Astrocyte (in vitro differentiated cells and primary cell): Measurements from ENCODE around the gene USP49. TPM values are rescaled to one million over a fixed set of nuclear protein-coding genes. Genes with fewer than 3 reads are reported as not detected.

Experiments used
- DNase-seq: peaks from one replicate; pipeline ENCODE4 v3.0.0-alpha.2; 2010; ENCODE audit warnings: low read depth
- FAIRE-seq: peaks from 2 replicates; lab custom pipeline; 2011; peaks lifted over from hg19 to GRCh38; lab: Jason Lieb, UNC
- H2AFZ ChIP-seq: 2 replicates; pipeline ENCODE4 v1.6.0; 2012; ENCODE audit warnings: low read depth, low read length, inconsistent platforms
- H3K27ac ChIP-seq: 2 replicates; pipeline ENCODE4 v1.5.1; 2011; ENCODE audit warnings: low read depth, low read length, inconsistent platforms
- H3K27me3 ChIP-seq: 2 replicates; pipeline ENCODE4 v1.6.0; 2011; ENCODE audit warnings: low read length, inconsistent platforms; ENCODE audit not compliant: insufficient read depth
- H3K36me3 ChIP-seq: 2 replicates; pipeline ENCODE4 v1.5.1; 2011; ENCODE audit warnings: low read length, inconsistent platforms; ENCODE audit not compliant: insufficient read depth
- H3K4me1 ChIP-seq: 2 replicates; pipeline ENCODE4 v1.5.1; 2011; ENCODE audit warnings: low read length, inconsistent platforms; ENCODE audit not compliant: insufficient read depth
- H3K4me2 ChIP-seq: 2 replicates; pipeline ENCODE4 v1.6.0; 2012; ENCODE audit warnings: low read length, inconsistent platforms
- H3K4me3 ChIP-seq: 2 replicates; pipeline ENCODE4 v1.5.1; 2011; ENCODE audit warnings: low read depth, mild to moderate bottlenecking, low read length, inconsistent platforms; ENCODE audit not compliant: insufficient read depth
- H3K79me2 ChIP-seq: 2 replicates; pipeline ENCODE4 v1.6.0; 2012; ENCODE audit warnings: mild to moderate bottlenecking, low read length, inconsistent platforms; ENCODE audit not compliant: insufficient read depth
- H3K9ac ChIP-seq: 2 replicates; pipeline ENCODE4 v1.6.0; 2012; ENCODE audit warnings: mild to moderate bottlenecking, low read length, inconsistent platforms
- H3K9me3 ChIP-seq: 2 replicates; pipeline ENCODE4 v1.5.1; 2012; ENCODE audit warnings: low read depth, mild to moderate bottlenecking, low read length, inconsistent platforms; ENCODE audit not compliant: insufficient read depth
- H4K20me1 ChIP-seq: 2 replicates; pipeline ENCODE4 v1.6.0; 2012; ENCODE audit warnings: low read length, inconsistent platforms; ENCODE audit not compliant: insufficient read depth
- H3K27ac Mint-ChIP-seq: one replicate; pipeline ENCODE4 v1.8.0; 2021; ENCODE audit warnings: mild to moderate bottlenecking, mixed read lengths; ENCODE audit not compliant: unreplicated experiment
- H3K27me3 Mint-ChIP-seq: one replicate; pipeline ENCODE4 v1.8.0; 2021; ENCODE audit warnings: low read depth, mixed read lengths; ENCODE audit not compliant: unreplicated experiment
- H3K36me3 Mint-ChIP-seq: one replicate; pipeline ENCODE4 v1.8.0; 2021; ENCODE audit warnings: low read depth, mixed read lengths; ENCODE audit not compliant: unreplicated experiment
- H3K4me1 Mint-ChIP-seq: one replicate; pipeline ENCODE4 v1.8.0; 2021; ENCODE audit warnings: low read depth, mixed read lengths; ENCODE audit not compliant: unreplicated experiment
- H3K4me3 Mint-ChIP-seq: one replicate; pipeline ENCODE4 v1.8.0; 2021; ENCODE audit warnings: mild to moderate bottlenecking, moderate library complexity, mixed read lengths; ENCODE audit not compliant: unreplicated experiment
- H3K9me3 Mint-ChIP-seq: one replicate; pipeline ENCODE4 v1.8.0; 2021; ENCODE audit warnings: mild to moderate bottlenecking, mixed read lengths; ENCODE audit not compliant: unreplicated experiment
- CTCF ChIP-seq: IDR thresholded peaks from 2 replicates; pipeline ENCODE4 v1.5.1; 2011; ENCODE audit warnings: low read depth, mild to moderate bottlenecking, inconsistent platforms, low read length, moderate library complexity; ENCODE audit not compliant: insufficient read depth
- EZH2 ChIP-seq: IDR thresholded peaks from 2 replicates; pipeline ENCODE4 v1.6.1; 2012; ENCODE audit warnings: mild to moderate bottlenecking, low read length, inconsistent platforms; ENCODE audit not compliant: insufficient read depth
- total RNA-seq: library from RNA; stranded (reverse); gene quantifications from 2 replicates; pipeline ENCODE4 v1.2.1, GENCODE V29; 2021

The USP49 gene
- total RNA-seq, 1 donor from 2014 or later = 5.5 TPM

GRCh38 chr6:41894366-41895299 is 542 bp downstream of the USP49 start:
- Histone ChIP-seq H3K27me3 (peaks cover 4% of the 10 kb centered on the region), H3K79me2 (no peaks in the 10 kb centered on the region), H4K20me1 (peaks cover 10% of the 10 kb centered on the region), H3K4me1 (peaks cover 12% of the 10 kb centered on the region), H3K9ac (peak overlapping the region; percentile 89), H3K9me3 (no peaks in the 10 kb centered on the region), H3K4me3 (peak overlapping the region; percentile 79), H3K36me3 (no peaks in the 10 kb centered on the region), H3K27ac (no peak overlapping the region), H2AFZ (peak overlapping the region; percentile 68), H3K4me2 (peak overlapping the region; percentile 100)
- Mint-ChIP-seq H3K9me3 (no peaks in the 10 kb centered on the region), H3K4me1 (peaks cover 4% of the 10 kb centered on the region), H3K27ac (no peak overlapping the region), H3K27me3 (no peaks in the 10 kb centered on the region), H3K36me3 (no peaks in the 10 kb centered on the region), H3K4me3 (peak overlapping the region; percentile 81)
- peak; percentile 11 for DNase-seq
- no peak for TF ChIP-seq EZH2
- TF ChIP-seq CTCF = no peak
- FAIRE-seq = no peak

GRCh38 chr6:41892921-41893564 is 2.1 kb downstream of the USP49 start:
- Mint-ChIP-seq H3K9me3 (no peaks in the 10 kb centered on the region), H3K4me1 (peaks cover 4% of the 10 kb centered on the region), H3K36me3 (no peaks in the 10 kb centered on the region), H3K27ac (no peak overlapping the region), H3K27me3 (no peaks in the 10 kb centered on the region), H3K4me3 (no peak overlapping the region)
- Histone ChIP-seq H3K27me3 (peaks cover 4% of the 10 kb centered on the region), H3K27ac (no peak overlapping the region), H3K4me1 (peaks cover 12% of the 10 kb centered on the region), H2AFZ (no peak overlapping the region), H3K4me3 (no peak overlapping the region), H3K4me2 (no peak overlapping the region), H3K79me2 (no peaks in the 10 kb centered on the region), H3K9ac (no peak overlapping the region), H4K20me1 (peaks cover 10% of the 10 kb centered on the region), H3K36me3 (no peaks in the 10 kb centered on the region), H3K9me3 (no peaks in the 10 kb centered on the region)
- FAIRE-seq (no peak), DNase-seq (no peak)
- TF ChIP-seq CTCF = no peak
- no peak for TF ChIP-seq EZH2

GRCh38 chr6:41887331-41887751 is 7.8 kb downstream of the USP49 start:
- Histone ChIP-seq H3K79me2 (no peaks in the 10 kb centered on the region), H3K27me3 (no peaks in the 10 kb centered on the region), H2AFZ (no peak overlapping the region), H3K4me1 (no peaks in the 10 kb centered on the region), H3K4me2 (no peak overlapping the region), H3K9me3 (no peaks in the 10 kb centered on the region), H3K9ac (no peak overlapping the region), H3K36me3 (no peaks in the 10 kb centered on the region), H3K4me3 (no peak overlapping the region), H4K20me1 (no peaks in the 10 kb centered on the region), H3K27ac (no peak overlapping the region)
- Mint-ChIP-seq H3K36me3 (no peaks in the 10 kb centered on the region), H3K4me3 (no peak overlapping the region), H3K4me1 (peaks cover 8% of the 10 kb centered on the region), H3K27me3 (no peaks in the 10 kb centered on the region), H3K9me3 (no peaks in the 10 kb centered on the region), H3K27ac (no peak overlapping the region)
- FAIRE-seq (no peak), DNase-seq (no peak)
- TF ChIP-seq EZH2 = no peak
- no peak for TF ChIP-seq CTCF
